GM23338 (cell line): ENCODE measurements around the gene NDUFS2. TPM values are rescaled to one million over a fixed set of nuclear protein-coding genes. Genes with fewer than 3 reads are reported as not detected.

ENCODE experiments used
- ATAC-seq: fragments of 200-7000 bp; cut with Tn5 transposase; 3 replicates; pipeline ENCODE4 v1.9.1; 2020
- DNase-seq: peaks from one replicate; pipeline ENCODE4 v3.0.0-alpha.2; 2015; ENCODE audit warnings: low spot score
- H2AFZ ChIP-seq: fragments of 200-600 bp; sonication (generic); 2 replicates; pipeline ENCODE4 v1.8.0; 2016; ENCODE audit warnings: antibody characterized with exemption, mild to moderate bottlenecking, moderate library complexity
- H3F3A ChIP-seq: fragments of 200-600 bp; sonication (generic); replicated peaks from 2 replicates; pipeline ENCODE4 v1.8.0; 2017; ENCODE audit warnings: antibody characterized with exemption, mixed run types, low read depth
- H3K27ac ChIP-seq: fragments of 200-600 bp; sonication (generic); 2 replicates; pipeline ENCODE4 v1.6.1; 2016; ENCODE audit warnings: low read depth
- H3K27me3 ChIP-seq: fragments of 200-600 bp; sonication (generic); 2 replicates; pipeline ENCODE4 v1.8.0; 2016; ENCODE audit warnings: mild to moderate bottlenecking, mixed run types, moderate library complexity; ENCODE audit not compliant: insufficient read depth
- H3K36me3 ChIP-seq: fragments of 200-600 bp; sonication (generic); 2 replicates; pipeline ENCODE4 v1.8.0; 2016; ENCODE audit warnings: mild to moderate bottlenecking; ENCODE audit not compliant: insufficient read depth
- H3K4me1 ChIP-seq: fragments of 200-600 bp; sonication (generic); 2 replicates; pipeline ENCODE4 v1.8.0; 2016; ENCODE audit warnings: mild to moderate bottlenecking, moderate library complexity; ENCODE audit not compliant: insufficient read depth
- H3K4me2 ChIP-seq: fragments of 200-600 bp; sonication (generic); 2 replicates; pipeline ENCODE4 v1.7.1; 2017; ENCODE audit warnings: mixed run types
- H3K4me3 ChIP-seq: fragments of 200-600 bp; sonication (generic); 2 replicates; pipeline ENCODE4 v1.6.1; 2016; ENCODE audit warnings: mixed run types
- H3K79me2 ChIP-seq: fragments of 200-600 bp; sonication (generic); replicated peaks from 2 replicates; pipeline ENCODE4 v1.8.0; 2017; ENCODE audit warnings: mild to moderate bottlenecking; ENCODE audit not compliant: insufficient read depth
- H3K9me2 ChIP-seq: fragments of 200-600 bp; sonication (generic); 2 replicates; pipeline ENCODE4 v1.8.0; 2017; ENCODE audit not compliant: insufficient read depth
- H4K20me1 ChIP-seq: fragments of 200-600 bp; sonication (generic); replicated peaks from 2 replicates; pipeline ENCODE4 v1.8.0; 2017; ENCODE audit warnings: mild to moderate bottlenecking; ENCODE audit not compliant: insufficient read depth
- H3K27ac Mint-ChIP-seq: 2 replicates; pipeline ENCODE4 v1.8.0; 2020; ENCODE audit warnings: inconsistent platforms, mild to moderate bottlenecking, moderate library complexity, mixed read lengths
- H3K27me3 Mint-ChIP-seq: 3 replicates; pipeline ENCODE4 v1.8.0; 2022; ENCODE audit warnings: low read depth, mild to moderate bottlenecking, moderate library complexity, mixed read lengths, inconsistent platforms; ENCODE audit not compliant: insufficient read depth, poor library complexity
- H3K36me3 Mint-ChIP-seq: 3 replicates; pipeline ENCODE4 v1.8.0; 2021; ENCODE audit warnings: low read depth, mild to moderate bottlenecking, inconsistent platforms, moderate library complexity, mixed read lengths
- H3K4me1 Mint-ChIP-seq: 3 replicates; pipeline ENCODE4 v1.8.0; 2020; ENCODE audit warnings: mild to moderate bottlenecking, inconsistent platforms, mixed read lengths
- H3K4me3 Mint-ChIP-seq: 3 replicates; pipeline ENCODE4 v1.8.0; 2021; ENCODE audit warnings: moderate library complexity, mild to moderate bottlenecking, inconsistent platforms, mixed read lengths
- H3K9me3 Mint-ChIP-seq: 3 replicates; pipeline ENCODE4 v1.8.0; 2020; ENCODE audit warnings: moderate library complexity, mild to moderate bottlenecking, inconsistent platforms, mixed read lengths
- CREB1 ChIP-seq: fragments of 250-450 bp; sonication (Bioruptor Pico); IDR thresholded peaks from 2 replicates; pipeline ENCODE4 v1.5.0; 2020; ENCODE audit warnings: low read depth, mild to moderate bottlenecking, moderate library complexity
- EZH2 ChIP-seq: fragments of 200-600 bp; sonication (generic); IDR thresholded peaks from one replicate; pipeline ENCODE4 v1.8.0; 2017; ENCODE audit warnings: antibody characterized with exemption, mild to moderate bottlenecking, low read depth; ENCODE audit not compliant: unreplicated experiment
- EZH2phosphoT487 ChIP-seq: fragments of 200-600 bp; sonication (generic); IDR thresholded peaks from one replicate; pipeline ENCODE4 v1.8.1; 2018; ENCODE audit warnings: antibody characterized with exemption; ENCODE audit not compliant: unreplicated experiment
- JUNB ChIP-seq: IDR thresholded peaks from one replicate; pipeline ENCODE4 v1.6.1; 2016; ENCODE audit warnings: antibody characterized with exemption; ENCODE audit not compliant: unreplicated experiment
- NANOG ChIP-seq: IDR thresholded peaks from 2 replicates; pipeline ENCODE4 v1.6.1; 2016; ENCODE audit warnings: antibody characterized with exemption, borderline replicate concordance
- POLR2AphosphoS5 ChIP-seq: IDR thresholded peaks from 2 replicates; pipeline ENCODE4 v1.6.1; 2016; ENCODE audit warnings: antibody characterized with exemption, low read depth
- STAT1 ChIP-seq: IDR thresholded peaks from one replicate; pipeline ENCODE4 v1.6.1; 2016; ENCODE audit warnings: antibody characterized with exemption; ENCODE audit not compliant: unreplicated experiment
- ZNF331 ChIP-seq: fragments of 250-450 bp; sonication (Bioruptor Pico); IDR thresholded peaks from 2 replicates; pipeline ENCODE4 v1.5.0; 2020; ENCODE audit warnings: low read depth, mild to moderate bottlenecking, moderate library complexity
- polyA plus RNA-seq: library from polyadenylated mRNA; unstranded; fragments of >200 nt; fragmentation: Nextera tagmentation; extraction: Ambion mirVana; gene quantifications from 2 replicates; pipeline ENCODE4 v1.2.1, GENCODE V29; 2016
- total RNA-seq: library from RNA; depleted of rRNA; stranded (reverse); fragments of >200 nt; shearing (Covaris generic); gene quantifications from 2 replicates; pipeline ENCODE4 v1.2.3, GENCODE V29; 2014
- TF ChIP-seq, protein P1 (sequence below): IDR thresholded peaks from one replicate; pipeline ENCODE4 v1.6.1; 2018; ENCODE audit warnings: antibody characterized with exemption; ENCODE audit not compliant: unreplicated experiment
- TF ChIP-seq, protein P2 (sequence below): fragments of 250-450 bp; sonication (Bioruptor Pico); IDR thresholded peaks from 2 replicates; pipeline ENCODE4 v1.5.0; 2020; ENCODE audit warnings: mild to moderate bottlenecking, moderate library complexity
- TF ChIP-seq, protein P3 (sequence below): IDR thresholded peaks from 2 replicates; pipeline ENCODE4 v1.6.1; 2016; ENCODE audit warnings: antibody characterized with exemption

NDUFS2 gene
- total and polyA plus RNA-seq, 2 experiments from 2014 or later, result 56.7 to 131 TPM

DNA sequence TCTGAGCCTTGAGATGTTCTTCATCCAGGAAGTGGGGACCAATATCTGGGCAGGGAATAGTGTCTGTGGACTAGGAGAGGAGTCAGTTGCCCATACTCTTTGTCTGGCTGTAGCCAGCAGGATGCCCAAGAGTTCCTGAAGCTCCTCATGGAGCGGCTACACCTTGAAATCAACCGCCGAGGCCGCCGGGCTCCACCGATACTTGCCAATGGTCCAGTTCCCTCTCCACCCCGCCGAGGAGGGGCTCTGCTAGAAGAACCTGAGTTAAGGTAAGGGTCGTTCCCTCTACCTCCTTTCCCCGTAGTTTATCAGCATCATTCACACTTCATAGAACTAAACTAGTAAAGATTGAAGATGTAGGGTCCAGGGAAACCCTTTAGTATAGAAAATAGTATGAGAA is 39.4 kb upstream of the NDUFS2 start:
- Histone ChIP-seq H3K4me3 (no peak overlapping the region), H3K27me3 (no peaks in the 10 kb centered on the region), H3F3A (peaks cover 41% of the 10 kb centered on the region), H3K36me3 (no peaks in the 10 kb centered on the region; the same call in none of the 2 replicates), H4K20me1 (no peaks in the 10 kb centered on the region), H3K9me2 (no peaks in the 10 kb centered on the region), H2AFZ (no peak overlapping the region), H3K4me1 (peaks cover 16% of the 10 kb centered on the region; the same call in 1 of the 2 replicates), H3K4me2 (no peak overlapping the region), H3K27ac (no peak overlapping the region), H3K79me2 (peaks cover 5% of the 10 kb centered on the region; the same call in 1 of the 2 replicates)
- DNase-seq (no peak), ATAC-seq (no peak)
- Mint-ChIP-seq H3K27ac (no peak overlapping the region), H3K4me3 (no peak overlapping the region), H3K36me3 (peaks cover 36% of the 10 kb centered on the region), H3K4me1 (peaks cover 33% of the 10 kb centered on the region), H3K27me3 (peaks cover 27% of the 10 kb centered on the region), H3K9me3 (no peaks in the 10 kb centered on the region)
- TF ChIP-seq ZNF331 (CRISPR knock-in tag) (no peak), NANOG (no peak), POLR2AphosphoS5 (no peak), EZH2phosphoT487 (no peak), EZH2 (no peak), JUNB (no peak), CREB1 (CRISPR knock-in tag) (no peak), STAT1 (no peak)
- TF ChIP-seq, protein P1, sequence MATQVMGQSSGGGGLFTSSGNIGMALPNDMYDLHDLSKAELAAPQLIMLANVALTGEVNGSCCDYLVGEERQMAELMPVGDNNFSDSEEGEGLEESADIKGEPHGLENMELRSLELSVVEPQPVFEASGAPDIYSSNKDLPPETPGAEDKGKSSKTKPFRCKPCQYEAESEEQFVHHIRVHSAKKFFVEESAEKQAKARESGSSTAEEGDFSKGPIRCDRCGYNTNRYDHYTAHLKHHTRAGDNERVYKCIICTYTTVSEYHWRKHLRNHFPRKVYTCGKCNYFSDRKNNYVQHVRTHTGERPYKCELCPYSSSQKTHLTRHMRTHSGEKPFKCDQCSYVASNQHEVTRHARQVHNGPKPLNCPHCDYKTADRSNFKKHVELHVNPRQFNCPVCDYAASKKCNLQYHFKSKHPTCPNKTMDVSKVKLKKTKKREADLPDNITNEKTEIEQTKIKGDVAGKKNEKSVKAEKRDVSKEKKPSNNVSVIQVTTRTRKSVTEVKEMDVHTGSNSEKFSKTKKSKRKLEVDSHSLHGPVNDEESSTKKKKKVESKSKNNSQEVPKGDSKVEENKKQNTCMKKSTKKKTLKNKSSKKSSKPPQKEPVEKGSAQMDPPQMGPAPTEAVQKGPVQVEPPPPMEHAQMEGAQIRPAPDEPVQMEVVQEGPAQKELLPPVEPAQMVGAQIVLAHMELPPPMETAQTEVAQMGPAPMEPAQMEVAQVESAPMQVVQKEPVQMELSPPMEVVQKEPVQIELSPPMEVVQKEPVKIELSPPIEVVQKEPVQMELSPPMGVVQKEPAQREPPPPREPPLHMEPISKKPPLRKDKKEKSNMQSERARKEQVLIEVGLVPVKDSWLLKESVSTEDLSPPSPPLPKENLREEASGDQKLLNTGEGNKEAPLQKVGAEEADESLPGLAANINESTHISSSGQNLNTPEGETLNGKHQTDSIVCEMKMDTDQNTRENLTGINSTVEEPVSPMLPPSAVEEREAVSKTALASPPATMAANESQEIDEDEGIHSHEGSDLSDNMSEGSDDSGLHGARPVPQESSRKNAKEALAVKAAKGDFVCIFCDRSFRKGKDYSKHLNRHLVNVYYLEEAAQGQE, result no peak
- TF ChIP-seq, protein P2, sequence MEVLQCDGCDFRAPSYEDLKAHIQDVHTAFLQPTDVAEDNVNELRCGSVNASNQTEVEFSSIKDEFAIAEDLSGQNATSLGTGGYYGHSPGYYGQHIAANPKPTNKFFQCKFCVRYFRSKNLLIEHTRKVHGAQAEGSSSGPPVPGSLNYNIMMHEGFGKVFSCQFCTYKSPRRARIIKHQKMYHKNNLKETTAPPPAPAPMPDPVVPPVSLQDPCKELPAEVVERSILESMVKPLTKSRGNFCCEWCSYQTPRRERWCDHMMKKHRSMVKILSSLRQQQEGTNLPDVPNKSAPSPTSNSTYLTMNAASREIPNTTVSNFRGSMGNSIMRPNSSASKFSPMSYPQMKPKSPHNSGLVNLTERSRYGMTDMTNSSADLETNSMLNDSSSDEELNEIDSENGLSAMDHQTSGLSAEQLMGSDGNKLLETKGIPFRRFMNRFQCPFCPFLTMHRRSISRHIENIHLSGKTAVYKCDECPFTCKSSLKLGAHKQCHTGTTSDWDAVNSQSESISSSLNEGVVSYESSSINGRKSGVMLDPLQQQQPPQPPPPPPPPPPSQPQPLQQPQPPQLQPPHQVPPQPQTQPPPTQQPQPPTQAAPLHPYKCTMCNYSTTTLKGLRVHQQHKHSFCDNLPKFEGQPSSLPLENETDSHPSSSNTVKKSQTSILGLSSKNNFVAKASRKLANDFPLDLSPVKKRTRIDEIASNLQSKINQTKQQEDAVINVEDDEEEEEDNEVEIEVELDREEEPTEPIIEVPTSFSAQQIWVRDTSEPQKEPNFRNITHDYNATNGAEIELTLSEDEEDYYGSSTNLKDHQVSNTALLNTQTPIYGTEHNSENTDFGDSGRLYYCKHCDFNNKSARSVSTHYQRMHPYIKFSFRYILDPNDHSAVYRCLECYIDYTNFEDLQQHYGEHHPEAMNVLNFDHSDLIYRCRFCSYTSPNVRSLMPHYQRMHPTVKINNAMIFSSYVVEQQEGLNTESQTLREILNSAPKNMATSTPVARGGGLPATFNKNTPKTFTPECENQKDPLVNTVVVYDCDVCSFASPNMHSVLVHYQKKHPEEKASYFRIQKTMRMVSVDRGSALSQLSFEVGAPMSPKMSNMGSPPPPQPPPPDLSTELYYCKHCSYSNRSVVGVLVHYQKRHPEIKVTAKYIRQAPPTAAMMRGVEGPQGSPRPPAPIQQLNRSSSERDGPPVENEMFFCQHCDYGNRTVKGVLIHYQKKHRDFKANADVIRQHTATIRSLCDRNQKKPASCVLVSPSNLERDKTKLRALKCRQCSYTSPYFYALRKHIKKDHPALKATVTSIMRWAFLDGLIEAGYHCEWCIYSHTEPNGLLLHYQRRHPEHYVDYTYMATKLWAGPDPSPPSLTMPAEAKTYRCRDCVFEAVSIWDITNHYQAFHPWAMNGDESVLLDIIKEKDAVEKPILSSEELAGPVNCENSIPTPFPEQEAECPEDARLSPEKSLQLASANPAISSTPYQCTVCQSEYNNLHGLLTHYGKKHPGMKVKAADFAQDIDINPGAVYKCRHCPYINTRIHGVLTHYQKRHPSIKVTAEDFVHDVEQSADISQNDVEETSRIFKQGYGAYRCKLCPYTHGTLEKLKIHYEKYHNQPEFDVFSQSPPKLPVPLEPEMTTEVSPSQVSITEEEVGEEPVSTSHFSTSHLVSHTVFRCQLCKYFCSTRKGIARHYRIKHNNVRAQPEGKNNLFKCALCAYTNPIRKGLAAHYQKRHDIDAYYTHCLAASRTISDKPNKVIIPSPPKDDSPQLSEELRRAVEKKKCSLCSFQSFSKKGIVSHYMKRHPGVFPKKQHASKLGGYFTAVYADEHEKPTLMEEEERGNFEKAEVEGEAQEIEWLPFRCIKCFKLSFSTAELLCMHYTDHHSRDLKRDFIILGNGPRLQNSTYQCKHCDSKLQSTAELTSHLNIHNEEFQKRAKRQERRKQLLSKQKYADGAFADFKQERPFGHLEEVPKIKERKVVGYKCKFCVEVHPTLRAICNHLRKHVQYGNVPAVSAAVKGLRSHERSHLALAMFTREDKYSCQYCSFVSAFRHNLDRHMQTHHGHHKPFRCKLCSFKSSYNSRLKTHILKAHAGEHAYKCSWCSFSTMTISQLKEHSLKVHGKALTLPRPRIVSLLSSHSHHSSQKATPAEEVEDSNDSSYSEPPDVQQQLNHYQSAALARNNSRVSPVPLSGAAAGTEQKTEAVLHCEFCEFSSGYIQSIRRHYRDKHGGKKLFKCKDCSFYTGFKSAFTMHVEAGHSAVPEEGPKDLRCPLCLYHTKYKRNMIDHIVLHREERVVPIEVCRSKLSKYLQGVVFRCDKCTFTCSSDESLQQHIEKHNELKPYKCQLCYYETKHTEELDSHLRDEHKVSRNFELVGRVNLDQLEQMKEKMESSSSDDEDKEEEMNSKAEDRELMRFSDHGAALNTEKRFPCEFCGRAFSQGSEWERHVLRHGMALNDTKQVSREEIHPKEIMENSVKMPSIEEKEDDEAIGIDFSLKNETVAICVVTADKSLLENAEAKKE (CRISPR knock-in tag), result no peak
- TF ChIP-seq, protein P3, sequence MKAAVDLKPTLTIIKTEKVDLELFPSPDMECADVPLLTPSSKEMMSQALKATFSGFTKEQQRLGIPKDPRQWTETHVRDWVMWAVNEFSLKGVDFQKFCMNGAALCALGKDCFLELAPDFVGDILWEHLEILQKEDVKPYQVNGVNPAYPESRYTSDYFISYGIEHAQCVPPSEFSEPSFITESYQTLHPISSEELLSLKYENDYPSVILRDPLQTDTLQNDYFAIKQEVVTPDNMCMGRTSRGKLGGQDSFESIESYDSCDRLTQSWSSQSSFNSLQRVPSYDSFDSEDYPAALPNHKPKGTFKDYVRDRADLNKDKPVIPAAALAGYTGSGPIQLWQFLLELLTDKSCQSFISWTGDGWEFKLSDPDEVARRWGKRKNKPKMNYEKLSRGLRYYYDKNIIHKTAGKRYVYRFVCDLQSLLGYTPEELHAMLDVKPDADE, result no peak
